Muscle of leg (tissue), 11 donors: ENCODE data around the gene UBE2U. TPM values are rescaled to one million over a fixed set of nuclear protein-coding genes. Genes with fewer than 3 reads are reported as not detected.
"Not testable (repeated sequence)": the region's sequence is repeated elsewhere in the genome, so short reads cannot be mapped to it uniquely, and the experiment has no call there.

ENCODE experiments used
- DNase-seq: peaks from one replicate; pipeline ENCODE4 v3.0.0; 2013
- H3K27ac ChIP-seq: one replicate; pipeline ENCODE4 v1.5.1; 2013; ENCODE audit warnings: mild to moderate bottlenecking, low read length, control low read depth
- H3K27me3 ChIP-seq: one replicate; pipeline ENCODE4 v1.6.1; 2013; ENCODE audit warnings: low read length; ENCODE audit not compliant: control insufficient read depth, insufficient read depth
- H3K36me3 ChIP-seq: one replicate; pipeline ENCODE4 v1.6.1; 2013; ENCODE audit warnings: low read length; ENCODE audit not compliant: control insufficient read depth, insufficient read depth
- H3K4me1 ChIP-seq: one replicate; pipeline ENCODE4 v1.6.1; 2013; ENCODE audit warnings: low read length; ENCODE audit not compliant: control insufficient read depth, insufficient read depth
- H3K4me3 ChIP-seq: one replicate; pipeline ENCODE4 v1.5.1; 2013; ENCODE audit warnings: low read length, control low read depth
- H3K9me3 ChIP-seq: replicated peaks from 2 replicates; pipeline ENCODE4 v1.6.1; 2013; ENCODE audit warnings: low read depth, low read length; ENCODE audit not compliant: control insufficient read depth
- WGBS: methylation state at CpG from one replicate; pipeline ENCODE4 v1.1.5; 2013; ENCODE audit warnings: missing lambda C conversion rate; ENCODE audit not compliant: insufficient coverage; 5-methylcytosine and 5-hydroxymethylcytosine counted together
- polyA plus RNA-seq, 8 donors: library from polyadenylated mRNA; unstranded; fragments of 120-200 nt; gene quantifications; one replicate each; pipeline versions ENCODE4 v1.2.1 to v1.2.3, GENCODE V29; 2013; ENCODE audit warnings: inconsistent platforms in 1 of 8, low replicate concordance in 1 of 8; ENCODE audit not compliant: insufficient read length in 8 of 8, insufficient read depth in 1 of 8
- total RNA-seq: library from RNA; stranded (reverse); fragments of 120-200 nt; gene quantifications from one replicate; pipeline ENCODE4 v1.2.4, GENCODE V29; 2013

Gene UBE2U
- total and polyA plus RNA-seq, 9 donors = 0.11 TPM; not detected in 8

DNA sequence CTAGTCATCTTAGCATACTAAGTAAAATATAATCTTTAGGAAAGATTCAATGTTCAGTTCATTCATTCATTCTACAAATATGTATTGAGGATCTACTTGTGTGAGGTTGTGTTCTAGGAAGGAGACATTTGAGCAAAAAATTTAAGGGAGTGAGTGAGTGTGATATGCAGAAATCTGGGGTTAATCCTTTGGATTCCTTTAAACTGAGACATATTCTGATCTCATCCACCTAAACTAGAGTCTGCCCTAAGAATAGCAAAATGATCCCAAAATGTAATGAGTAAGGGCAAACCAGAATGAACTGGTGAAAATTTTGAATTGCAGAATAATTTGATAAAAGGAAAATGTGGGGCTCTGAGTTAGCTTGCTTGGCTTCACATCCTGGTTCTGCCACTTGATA lies 8.6 kb downstream of the UBE2U start:
- H3K9me3 ChIP-seq = no peaks in the 10 kb centered on the region
- no peak for DNase-seq
- no peak overlapping the region for H3K4me3 ChIP-seq
- H3K27me3 ChIP-seq = no peaks in the 10 kb centered on the region
- no peaks in the 10 kb centered on the region for H3K36me3 ChIP-seq
- H3K4me1 ChIP-seq = no peaks in the 10 kb centered on the region
- no peak overlapping the region for H3K27ac ChIP-seq

DNA sequence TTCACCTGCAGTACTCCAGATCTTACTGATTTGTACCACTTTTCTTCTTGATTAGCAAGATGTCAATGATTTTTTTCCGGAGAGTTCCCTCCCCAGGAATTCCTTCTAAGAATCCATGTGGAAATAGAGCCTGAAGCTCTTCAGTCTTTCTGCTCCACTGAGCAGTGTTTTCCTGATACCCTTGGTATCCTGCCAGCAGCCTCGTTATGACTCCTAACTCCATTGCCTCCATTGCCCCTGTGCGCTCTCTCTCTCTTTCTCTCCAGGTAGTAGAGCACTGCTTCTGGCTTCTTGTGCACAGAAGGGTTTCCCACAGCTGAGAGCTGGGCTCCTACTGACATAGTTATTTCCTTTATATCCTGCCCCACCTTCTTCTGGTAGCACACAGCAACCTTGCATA lies 12.2 kb downstream of the UBE2U start:
- Histone ChIP-seq H3K27me3 (no peaks in the 10 kb centered on the region), H3K27ac (no peak overlapping the region), H3K9me3 (no peaks in the 10 kb centered on the region), H3K4me3 (no peak overlapping the region), H3K4me1 (no peaks in the 10 kb centered on the region), H3K36me3 (no peaks in the 10 kb centered on the region)
- WGBS = 74% methylated on average over 2 of the region's 3 CpGs
- no peak for DNase-seq

DNA sequence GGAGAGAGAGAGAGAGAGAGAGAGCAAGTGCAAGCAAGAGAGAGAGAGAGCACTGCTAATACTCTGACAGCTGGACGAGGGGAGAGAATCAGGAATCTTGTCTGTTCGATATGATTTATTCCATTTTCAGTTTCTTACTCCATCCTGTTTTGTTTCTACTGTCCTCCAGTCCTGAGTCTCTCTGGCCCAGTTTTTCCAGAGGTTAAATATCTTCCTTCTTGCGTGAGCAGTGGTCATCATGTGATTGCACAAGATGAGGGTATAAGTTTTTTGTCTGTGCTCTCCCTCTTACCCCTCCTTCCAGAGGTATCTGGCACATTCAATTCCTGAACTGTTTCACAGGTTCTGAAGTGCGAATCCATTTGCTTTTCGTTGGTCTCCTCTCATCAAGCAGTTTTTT lies 16.8 kb downstream of the UBE2U start:
- 47% methylated on average over 3 of the region's 5 CpGs for WGBS
- H3K4me3 ChIP-seq = no peak overlapping the region
- no peaks in the 10 kb centered on the region for H3K9me3 ChIP-seq
- no peaks in the 10 kb centered on the region for H3K27me3 ChIP-seq
- H3K27ac ChIP-seq = no peak overlapping the region
- H3K4me1 ChIP-seq = no peaks in the 10 kb centered on the region
- peak; percentile 35 for DNase-seq
- H3K36me3 ChIP-seq = no peaks in the 10 kb centered on the region

DNA sequence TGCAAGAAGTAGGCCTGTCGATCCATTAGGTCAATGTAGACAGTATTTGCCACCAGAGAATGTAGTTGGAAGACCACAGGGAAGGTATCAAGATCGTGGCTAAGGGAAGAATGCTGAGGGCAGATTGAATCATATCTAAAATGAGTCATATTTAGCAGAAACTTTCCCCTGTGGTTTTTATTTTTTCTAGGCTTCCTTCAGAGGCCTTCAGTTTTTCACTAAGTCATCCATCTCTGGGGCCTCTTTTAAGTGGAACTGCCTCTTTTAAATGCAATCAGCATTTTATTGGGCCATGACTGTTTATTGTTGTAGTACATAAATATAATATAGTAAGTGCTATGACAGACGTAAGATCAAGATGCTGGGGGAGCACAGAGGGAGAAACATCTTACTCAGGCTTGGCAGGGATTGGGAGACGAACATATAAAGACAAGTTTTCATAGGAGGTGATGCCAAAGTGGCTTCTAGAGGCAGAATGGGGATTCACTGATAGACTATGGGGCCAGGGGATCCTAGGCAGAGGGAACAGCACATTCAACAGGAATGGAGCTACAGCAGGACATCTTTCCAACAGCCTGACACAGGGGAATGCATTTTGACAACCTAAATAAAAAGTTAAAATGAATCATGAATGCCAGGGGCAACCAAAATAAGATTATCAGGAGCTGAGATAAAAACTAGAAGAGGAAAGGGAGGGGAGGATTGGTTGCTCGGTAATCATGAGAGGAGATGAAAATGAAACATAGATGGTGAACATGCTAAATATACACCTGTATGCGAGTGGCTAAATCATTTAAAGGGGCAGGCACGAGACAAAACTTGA lies 20.1 kb downstream of the UBE2U start:
- H3K27ac ChIP-seq = no peak overlapping the region
- DNase-seq = no peak
- no peak overlapping the region for H3K4me3 ChIP-seq
- WGBS = 62% methylated on average over 3 of the region's 7 CpGs
- H3K9me3 ChIP-seq = no peaks in the 10 kb centered on the region
- no peaks in the 10 kb centered on the region for H3K36me3 ChIP-seq
- no peaks in the 10 kb centered on the region for H3K4me1 ChIP-seq
- H3K27me3 ChIP-seq = no peaks in the 10 kb centered on the region

DNA sequence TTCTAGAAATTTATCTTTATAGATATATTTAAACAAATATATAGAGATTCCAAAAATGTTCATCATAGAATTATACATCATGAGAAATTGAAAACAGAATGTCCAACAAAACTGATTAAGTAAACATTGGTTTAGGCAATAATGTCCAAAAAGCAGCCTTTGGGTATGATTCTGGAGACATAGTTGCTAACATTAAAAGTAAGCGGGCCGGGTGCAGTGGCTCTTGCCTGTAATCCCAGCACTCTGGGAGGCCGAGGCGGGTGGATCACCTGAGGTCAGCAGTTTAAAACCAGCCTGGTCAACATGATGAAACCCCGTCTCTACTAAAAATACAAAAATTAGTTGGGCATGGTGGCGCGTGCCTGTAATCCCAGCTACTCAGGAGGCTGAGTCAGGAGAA lies 20.8 kb downstream of the UBE2U start:
- not testable (repeated sequence) for H3K27me3 ChIP-seq, DNase-seq, H3K27ac ChIP-seq, H3K36me3 ChIP-seq, H3K4me1 ChIP-seq, H3K4me3 ChIP-seq, H3K9me3 ChIP-seq
- WGBS = 92% methylated on average over 5 of the region's 7 CpGs

DNA sequence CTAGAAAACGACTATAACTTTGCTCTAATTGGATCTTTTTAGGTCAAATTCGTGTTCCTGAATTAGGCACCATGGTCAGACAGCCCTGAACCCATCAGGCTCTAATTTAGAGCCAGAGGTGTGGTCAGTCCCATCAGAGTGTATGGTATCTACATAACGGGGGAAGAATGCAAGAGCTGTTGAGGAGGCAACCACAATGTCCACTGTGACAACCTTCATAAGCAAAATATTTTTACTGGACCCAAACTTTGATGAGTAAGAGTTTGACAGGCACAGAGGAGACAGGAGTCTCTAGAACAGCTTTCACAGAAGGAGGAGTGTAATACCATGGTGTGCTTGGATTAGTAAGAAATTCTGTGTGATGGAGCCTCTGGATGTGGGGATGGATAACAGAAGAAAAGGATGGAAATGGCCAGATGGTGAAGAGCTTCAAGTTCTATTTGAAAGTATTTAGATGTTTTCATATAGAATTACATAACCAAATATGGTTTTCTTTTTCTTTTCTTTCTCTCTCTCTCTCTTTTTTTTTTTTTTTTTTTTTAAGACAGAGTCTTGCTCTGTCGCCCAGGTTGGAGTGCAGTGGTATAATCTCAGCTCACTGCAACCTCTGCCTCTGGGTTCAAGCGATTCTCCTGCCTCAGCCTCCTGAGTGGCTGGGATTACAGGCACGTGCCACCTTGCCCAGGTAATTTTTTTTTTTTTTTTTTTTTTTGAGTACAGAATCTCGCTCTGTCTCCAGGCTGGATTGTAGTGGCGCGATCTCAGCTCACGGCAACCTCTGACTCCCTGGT lies 24.9 kb downstream of the UBE2U start:
- Histone ChIP-seq H3K36me3 (no peaks in the 10 kb centered on the region), H3K27ac (no peak overlapping the region), H3K27me3 (no peaks in the 10 kb centered on the region), H3K9me3 (no peaks in the 10 kb centered on the region), H3K4me3 (no peak overlapping the region), H3K4me1 (no peaks in the 10 kb centered on the region)
- DNase-seq = no peak
- no CpG with 5 or more reads among the region's 10 CpGs for WGBS

DNA sequence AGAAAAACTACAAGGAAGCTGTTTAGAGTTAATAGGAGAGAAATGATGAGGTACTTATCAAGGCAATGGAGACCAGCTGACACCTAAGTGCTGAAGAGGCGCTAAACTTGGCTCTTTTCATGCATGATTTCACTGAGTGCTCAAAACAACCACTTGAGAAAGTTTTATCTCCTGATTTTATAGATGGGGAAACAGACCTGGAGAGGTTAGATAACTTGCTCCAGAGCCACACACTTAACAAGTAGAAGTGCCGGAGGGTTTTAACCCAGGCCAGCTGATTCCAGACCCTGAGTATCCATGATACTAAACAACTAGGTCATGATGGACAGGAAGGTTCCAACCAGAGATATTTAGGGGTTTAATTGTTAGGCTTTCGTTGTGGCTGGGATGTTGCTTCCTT lies 25.9 kb downstream of the UBE2U start:
- Histone ChIP-seq H3K4me3 (no peak overlapping the region), H3K27me3 (no peaks in the 10 kb centered on the region), H3K36me3 (no peaks in the 10 kb centered on the region), H3K27ac (no peak overlapping the region), H3K9me3 (no peaks in the 10 kb centered on the region), H3K4me1 (no peaks in the 10 kb centered on the region)
- WGBS = 86% methylated on average over 1 of the region's 3 CpGs
- DNase-seq = no peak

DNA sequence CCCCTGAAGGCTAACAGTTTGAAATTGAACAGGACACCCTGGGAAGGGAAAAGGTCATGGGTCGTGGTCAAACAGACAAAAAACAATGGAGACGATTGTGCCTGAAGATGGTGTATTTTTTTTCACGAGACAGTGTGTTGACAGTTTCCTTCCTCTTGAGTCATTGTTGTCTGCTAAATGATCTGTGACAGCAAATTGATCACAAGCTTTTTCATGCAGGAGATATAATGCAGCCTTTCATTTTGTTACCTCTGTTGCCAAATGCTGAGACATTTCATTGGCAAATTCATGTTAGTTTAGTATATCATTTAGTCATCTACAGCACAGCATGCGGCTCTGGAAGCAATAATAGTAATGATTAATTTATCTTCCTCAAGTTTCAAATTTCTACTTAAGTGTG lies 27.7 kb downstream of the UBE2U start:
- no peaks in the 10 kb centered on the region for H3K36me3 ChIP-seq
- H3K9me3 ChIP-seq = no peaks in the 10 kb centered on the region
- 39% methylated on average over 3 of the region's 4 CpGs for WGBS
- no peaks in the 10 kb centered on the region for H3K27me3 ChIP-seq
- no peaks in the 10 kb centered on the region for H3K4me1 ChIP-seq
- H3K27ac ChIP-seq = no peak overlapping the region
- DNase-seq = no peak
- no peak overlapping the region for H3K4me3 ChIP-seq

DNA sequence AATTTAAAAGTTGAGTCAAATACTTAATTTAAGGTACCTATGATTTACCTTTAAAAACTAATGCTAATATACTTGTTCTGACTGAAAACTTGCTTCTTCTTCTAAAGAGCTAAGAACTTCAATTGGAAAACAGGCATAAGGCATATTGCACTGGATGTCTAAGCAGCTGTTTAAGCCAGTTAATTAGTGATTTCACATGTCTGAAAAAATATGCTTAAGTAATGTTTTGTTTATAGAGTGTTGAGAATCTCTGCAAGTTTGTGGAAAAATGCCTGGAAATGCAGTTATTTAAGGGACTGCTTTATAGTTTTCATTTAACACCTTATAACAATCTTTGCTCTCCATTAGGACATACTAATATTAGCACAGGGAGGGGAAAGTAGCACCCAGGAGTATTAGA lies 28.2 kb downstream of the UBE2U start:
- Histone ChIP-seq H3K4me1 (no peaks in the 10 kb centered on the region), H3K27ac (no peak overlapping the region)
- no peak for DNase-seq

DNA sequence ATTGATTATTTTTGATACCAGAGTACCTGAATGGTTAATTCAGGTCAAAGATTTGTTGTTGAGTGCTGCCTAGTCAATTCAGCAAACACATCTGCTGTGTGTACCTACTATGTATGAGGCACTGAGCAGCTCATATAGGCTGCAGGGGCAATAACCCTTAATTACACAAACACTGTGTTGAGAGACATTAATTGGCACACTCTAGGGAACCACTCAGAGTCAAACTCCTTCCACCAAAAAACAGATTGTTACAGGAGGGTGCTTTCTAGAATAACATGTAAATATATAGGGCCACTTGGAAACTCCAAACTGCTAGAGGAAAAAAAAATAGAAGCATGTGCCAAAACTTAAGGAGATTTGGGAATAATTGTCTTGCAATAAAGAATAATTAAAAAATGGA lies 31.3 kb downstream of the UBE2U start:
- Histone ChIP-seq H3K27me3 (no peaks in the 10 kb centered on the region), H3K4me1 (no peaks in the 10 kb centered on the region), H3K36me3 (no peaks in the 10 kb centered on the region), H3K27ac (no peak overlapping the region), H3K9me3 (no peaks in the 10 kb centered on the region), H3K4me3 (no peak overlapping the region)
- no peak for DNase-seq

More for the DNA sequence above, 28.2 kb downstream of the UBE2U start:
- no peaks in the 10 kb centered on the region for H3K27me3 ChIP-seq
- no peak overlapping the region for H3K4me3 ChIP-seq
- H3K36me3 ChIP-seq = no peaks in the 10 kb centered on the region
- no peaks in the 10 kb centered on the region for H3K9me3 ChIP-seq
